Measurements from ENCODE around the gene MS4A6E. TPM values are rescaled to one million over a fixed set of nuclear protein-coding genes. Genes with fewer than 3 reads are reported as not detected.
"Not testable (repeated sequence)": the region's sequence is repeated elsewhere in the genome, so short reads cannot be mapped to it uniquely, and the experiment has no call there.

MS4A6E gene
- total RNA-seq, 1 experiment from 2014 or later, result not detected

- Histone ChIP-seq H3K4me1 (replicated peaks; ENCODE audit: insufficient read depth) (no peaks in the 10 kb centered on the region), H3K4me3 (no peak overlapping the region), H3K27ac (no peak overlapping the region), H3K36me3 (ENCODE audit: low read depth) (no peaks in the 10 kb centered on the region), H2AFZ (no peak overlapping the region), H3K9me2 (ENCODE audit: insufficient read depth) (no peaks in the 10 kb centered on the region), H3K9me3 (ENCODE audit: insufficient read depth, low read depth) (no peaks in the 10 kb centered on the region), H3K79me2 (ENCODE audit: low read depth) (no peaks in the 10 kb centered on the region), H4K20me1 (ENCODE audit: insufficient read depth) (no peaks in the 10 kb centered on the region), H3F3A (ENCODE audit: insufficient read depth, low read depth) (no peaks in the 10 kb centered on the region), H3K4me2 (no peak overlapping the region), H3K27me3 (ENCODE audit: insufficient read depth, low read depth) (no peaks in the 10 kb centered on the region)
- TF ChIP-seq EZH2 (IDR thresholded peaks at IDR 0.05; ENCODE audit: low read depth), result no peak
- TF ChIP-seq CTCF (conservative IDR thresholded peaks at IDR 0.05), result no peak
- intact Hi-C loops (cut with micrococcal nuclease; ENCODE audit: unreplicated experiment), result no loop called here
- ChIA-PET POLR2A (ENCODE audit: unreplicated experiment) (no interaction called here), CTCF (no interaction called here)
- no TSS peak for BruUV-seq (replicated peaks)
- DNase-seq, result no peak
Observed at GRCh38 chr11:60282286-60282685, 44.8 kb upstream of the MS4A6E start.

GRCh38 chr11:60285411-60286126, 41.5 kb upstream of the MS4A6E start:
- H2AFZ ChIP-seq; H3F3A ChIP-seq (ENCODE audit: insufficient read depth, low read depth); DNase-seq; H4K20me1 ChIP-seq (ENCODE audit: insufficient read depth); intact Hi-C loops (cut with micrococcal nuclease; ENCODE audit: unreplicated experiment); H3K27me3 ChIP-seq (ENCODE audit: insufficient read depth, low read depth); H3K4me3 ChIP-seq; H3K9me3 ChIP-seq (ENCODE audit: insufficient read depth, low read depth); POLR2A ChIA-PET (ENCODE audit: unreplicated experiment); BruUV-seq (replicated peaks); CTCF ChIA-PET; H3K9me2 ChIP-seq (ENCODE audit: insufficient read depth); H3K27ac ChIP-seq; H3K4me1 ChIP-seq (replicated peaks; ENCODE audit: insufficient read depth); H3K4me2 ChIP-seq; H3K79me2 ChIP-seq (ENCODE audit: low read depth); H3K36me3 ChIP-seq (ENCODE audit: low read depth): not testable (repeated sequence)

- H3K9me3 ChIP-seq (ENCODE audit: insufficient read depth, low read depth), result no peaks in the 10 kb centered on the region
- no peaks in the 10 kb centered on the region for H4K20me1 ChIP-seq (ENCODE audit: insufficient read depth)
- no peaks in the 10 kb centered on the region for H3K36me3 ChIP-seq (ENCODE audit: low read depth)
- H2AFZ ChIP-seq, result no peak overlapping the region
- H3K4me2 ChIP-seq, result no peak overlapping the region
- H3K27me3 ChIP-seq (ENCODE audit: insufficient read depth, low read depth), result no peaks in the 10 kb centered on the region
- ChIA-PET CTCF (no interaction called here), POLR2A (ENCODE audit: unreplicated experiment) (no interaction called here)
- intact Hi-C loops (cut with micrococcal nuclease; ENCODE audit: unreplicated experiment), result no loop called here
- H3K27ac ChIP-seq, result no peak overlapping the region
- no TSS peak for BruUV-seq (replicated peaks)
- H3K9me2 ChIP-seq (ENCODE audit: insufficient read depth), result no peaks in the 10 kb centered on the region
- H3K79me2 ChIP-seq (ENCODE audit: low read depth), result no peaks in the 10 kb centered on the region
- H3F3A ChIP-seq (ENCODE audit: insufficient read depth, low read depth), result no peaks in the 10 kb centered on the region
- no peak overlapping the region for H3K4me3 ChIP-seq
- no peaks in the 10 kb centered on the region for H3K4me1 ChIP-seq (replicated peaks; ENCODE audit: insufficient read depth)
- TF ChIP-seq CTCF (conservative IDR thresholded peaks at IDR 0.05) (no peak), EZH2 (IDR thresholded peaks at IDR 0.05; ENCODE audit: low read depth) (no peak)
- DNase-seq, result no peak
Observed at GRCh38 chr11:60288531-60288930, 38.5 kb upstream of the MS4A6E start.

- POLR2A ChIA-PET (ENCODE audit: unreplicated experiment), result no interaction called here
Observed at GRCh38 chr11:60292145-60292544, 34.9 kb upstream of the MS4A6E start.

More at GRCh38 chr11:60292145-60292544, 34.9 kb upstream of the MS4A6E start:
- no peak overlapping the region for H3K4me3 ChIP-seq
- no peaks in the 10 kb centered on the region for H3K9me3 ChIP-seq (ENCODE audit: insufficient read depth, low read depth)
- CTCF ChIA-PET, result no interaction called here
- no peaks in the 10 kb centered on the region for H3K4me1 ChIP-seq (replicated peaks; ENCODE audit: insufficient read depth)
- H3F3A ChIP-seq (ENCODE audit: insufficient read depth, low read depth), result no peaks in the 10 kb centered on the region
- no peaks in the 10 kb centered on the region for H3K27me3 ChIP-seq (ENCODE audit: insufficient read depth, low read depth)
- intact Hi-C loops (cut with micrococcal nuclease; ENCODE audit: unreplicated experiment), result no loop called here
- no peak for DNase-seq
- H3K9me2 ChIP-seq (ENCODE audit: insufficient read depth), result no peaks in the 10 kb centered on the region
- H2AFZ ChIP-seq, result no peak overlapping the region
- H3K4me2 ChIP-seq, result no peak overlapping the region
- no peaks in the 10 kb centered on the region for H3K36me3 ChIP-seq (ENCODE audit: low read depth)
- TF ChIP-seq CTCF (conservative IDR thresholded peaks at IDR 0.05) (no peak), EZH2 (IDR thresholded peaks at IDR 0.05; ENCODE audit: low read depth) (no peak)
- H3K27ac ChIP-seq, result no peak overlapping the region
- no peaks in the 10 kb centered on the region for H3K79me2 ChIP-seq (ENCODE audit: low read depth)
- no TSS peak for BruUV-seq (replicated peaks)
- no peaks in the 10 kb centered on the region for H4K20me1 ChIP-seq (ENCODE audit: insufficient read depth)

All from PC-9 (cell line).